H1 (cell line): Measurements from ENCODE around the gene GFOD1. TPM values are rescaled to one million over a fixed set of nuclear protein-coding genes. Genes with fewer than 3 reads are reported as not detected.

Experiments
- CTCF ChIA-PET: fragments of 300-600 bp; sonication (Branson Sonifier 250); formaldehyde crosslinking; loops from one replicate; lab custom pipeline; 2021; ENCODE audit not compliant: partially characterized antibody; lab: Charles Lee
- POLR2A ChIA-PET: fragments of 300-600 bp; sonication (Branson Sonifier 250); formaldehyde crosslinking; loops from one replicate; lab custom pipeline; 2021; ENCODE audit warnings: inconsistent platforms; ENCODE audit not compliant: partially characterized antibody; lab: Charles Lee
- DNase-seq, 2 experiments: peaks; one replicate each; pipeline versions ENCODE4 v3.0.0 to v3.0.0-alpha.2; 2010 to 2022; ENCODE audit warnings: low spot score in 2 of 2, low read depth in 1 of 2, mixed read lengths in 1 of 2
- FAIRE-seq: peaks from 2 replicates; lab custom pipeline; 2011; peaks lifted over from hg19 to GRCh38; lab: Jason Lieb, UNC
- H2AFZ ChIP-seq: 2 replicates; pipeline ENCODE4 v1.8.1; 2012; ENCODE audit warnings: low read length, inconsistent platforms
- H2AK5ac ChIP-seq: 2 replicates; pipeline ENCODE4 v1.6.1; 2013; ENCODE audit warnings: low read depth, low read length
- H2BK120ac ChIP-seq: replicated peaks from 2 replicates; pipeline ENCODE3; 2013; ENCODE audit warnings: low read depth, low read length, inconsistent platforms
- H2BK12ac ChIP-seq: 2 replicates; pipeline ENCODE4 v1.6.1; 2013; ENCODE audit warnings: low read depth, low read length
- H2BK15ac ChIP-seq: 2 replicates; pipeline ENCODE4 v1.6.1; 2013; ENCODE audit warnings: low read length
- H2BK20ac ChIP-seq: 2 replicates; pipeline ENCODE4 v1.6.1; 2013; ENCODE audit warnings: low read length
- H2BK5ac ChIP-seq: 2 replicates; pipeline ENCODE4 v1.6.1; 2013; ENCODE audit warnings: low read depth, low read length
- H3K14ac ChIP-seq: 2 replicates; pipeline ENCODE4 v1.6.1; 2013; ENCODE audit warnings: inconsistent platforms; ENCODE audit not compliant: insufficient read length
- H3K18ac ChIP-seq: 2 replicates; pipeline ENCODE4 v1.6.1; 2013; ENCODE audit warnings: low read length; ENCODE audit errors: extremely low read depth
- H3K23ac ChIP-seq: 2 replicates; pipeline ENCODE4 v1.6.1; 2013; ENCODE audit warnings: inconsistent platforms; ENCODE audit not compliant: insufficient read length
- H3K23me2 ChIP-seq: 2 replicates; pipeline ENCODE4 v1.6.1; 2013; ENCODE audit warnings: low read depth, low read length
- H3K27ac ChIP-seq: 2 replicates; pipeline ENCODE4 v1.6.1; 2011; ENCODE audit warnings: low read depth, low read length, inconsistent platforms
- H3K27me3 ChIP-seq, 4 experiments: replicated peaks in 1 of 4; 1 replicate in 1 of 4; 2 replicates in 3 of 4; pipeline versions ENCODE4 v1.6.1 to v1.8.1; 2011 to 2013; ENCODE audit warnings: low read length in 3 of 4, mild to moderate bottlenecking in 3 of 4, inconsistent platforms in 2 of 4, mixed read lengths in 2 of 4, moderate library complexity in 1 of 4; ENCODE audit not compliant: control insufficient read depth in 3 of 4, insufficient read depth in 3 of 4; ENCODE audit errors: extremely low read depth in 1 of 4
- H3K36me3 ChIP-seq, 4 experiments: 2 replicates each; pipeline versions ENCODE4 v1.6.1 to v1.8.1; 2011 to 2013; ENCODE audit warnings: mild to moderate bottlenecking in 4 of 4, low read length in 3 of 4, moderate library complexity in 2 of 4, control low read depth in 1 of 4, inconsistent platforms in 1 of 4; ENCODE audit not compliant: insufficient read depth in 4 of 4, control insufficient read depth in 2 of 4
- H3K4ac ChIP-seq: replicated peaks from 2 replicates; pipeline ENCODE3; 2013; ENCODE audit warnings: low read length, low read depth, mixed read lengths, inconsistent platforms; ENCODE audit not compliant: insufficient read length
- H3K4me1 ChIP-seq, 4 experiments: replicated peaks in 1 of 4; 1 replicate in 1 of 4; 2 replicates in 3 of 4; pipeline versions ENCODE4 v1.6.1 to v1.8.1; 2011 to 2013; ENCODE audit warnings: low read length in 3 of 4, inconsistent platforms in 2 of 4, mixed read lengths in 1 of 4; ENCODE audit not compliant: insufficient read depth in 4 of 4, control insufficient read depth in 3 of 4
- H3K4me2 ChIP-seq, 2 experiments: 2 replicates each; pipeline versions ENCODE4 v1.6.1 to v1.8.1; 2011 to 2013; ENCODE audit warnings: low read depth in 2 of 2, low read length in 2 of 2, control low read depth in 1 of 2, inconsistent platforms in 1 of 2, mild to moderate bottlenecking in 1 of 2; ENCODE audit not compliant: insufficient read depth in 1 of 2
- H3K4me3 ChIP-seq, 4 experiments: fragments of 200-600, 300-600 bp in 1 of 4; sonication (generic), shearing (Covaris generic), sonication (Bioruptor Twin) in 1 of 4; 2 replicates each; pipeline versions ENCODE4 v1.5.1 to v1.8.1; 2011 to 2016; ENCODE audit warnings: low read length in 4 of 4, low read depth in 3 of 4, control low read depth in 2 of 4, inconsistent platforms in 2 of 4, mild to moderate bottlenecking in 2 of 4, mixed read lengths in 1 of 4, moderate library complexity in 1 of 4; ENCODE audit not compliant: insufficient read depth in 2 of 4; ENCODE audit errors: extremely low read depth in 1 of 4
- H3K56ac ChIP-seq: replicated peaks from 2 replicates; pipeline ENCODE3; 2013; ENCODE audit warnings: low read depth, mild to moderate bottlenecking, mixed read lengths, low read length, inconsistent platforms; ENCODE audit not compliant: insufficient read length
- H3K79me1 ChIP-seq: 2 replicates; pipeline ENCODE4 v1.6.1; 2013; ENCODE audit warnings: low read depth, low read length, control low read depth
- H3K79me2 ChIP-seq, 2 experiments: 2 replicates each; pipeline versions ENCODE4 v1.6.1 to v1.8.1; 2012 to 2013; ENCODE audit warnings: low read length in 2 of 2, mild to moderate bottlenecking in 2 of 2, inconsistent platforms in 1 of 2; ENCODE audit not compliant: insufficient read depth in 2 of 2, control insufficient read depth in 1 of 2
- H3K9ac ChIP-seq, 4 experiments: replicated peaks in 1 of 4; 1 replicate in 1 of 4; 2 replicates in 3 of 4; pipeline versions ENCODE4 v1.6.1 to v1.8.1; 2011 to 2013; ENCODE audit warnings: low read depth in 3 of 4, low read length in 3 of 4, control low read depth in 2 of 4, mild to moderate bottlenecking in 2 of 4, moderate library complexity in 2 of 4, inconsistent platforms in 1 of 4; ENCODE audit errors: extremely low read depth in 1 of 4
- H3K9me3 ChIP-seq, 2 experiments: 2 replicates each; pipeline versions ENCODE4 v1.6.1 to v1.8.1; 2012 to 2013; ENCODE audit warnings: mild to moderate bottlenecking in 2 of 2, moderate library complexity in 2 of 2, control low read depth in 1 of 2, inconsistent platforms in 1 of 2, low read depth in 1 of 2, low read length in 1 of 2, mixed read lengths in 1 of 2; ENCODE audit not compliant: insufficient read depth in 2 of 2
- H4K20me1 ChIP-seq, 2 experiments: replicated peaks in 1 of 2; 2 replicates each; pipeline versions ENCODE3 to v1.8.1; 2011 to 2013; ENCODE audit warnings: inconsistent platforms in 2 of 2, low read length in 2 of 2, mild to moderate bottlenecking in 1 of 2; ENCODE audit not compliant: insufficient read depth in 2 of 2, control insufficient read depth in 1 of 2
- H4K5ac ChIP-seq: 2 replicates; pipeline ENCODE4 v1.6.1; 2013; ENCODE audit warnings: low read length, low read depth, mixed read lengths, inconsistent platforms; ENCODE audit not compliant: insufficient read length
- H4K8ac ChIP-seq: 2 replicates; pipeline ENCODE4 v1.8.0; 2013; ENCODE audit warnings: mild to moderate bottlenecking, moderate library complexity, low read length, inconsistent platforms; ENCODE audit not compliant: insufficient read depth; ENCODE audit errors: extremely low read depth
- H4K91ac ChIP-seq: replicated peaks from 2 replicates; pipeline ENCODE3; 2013; ENCODE audit warnings: low read length, mixed read lengths, inconsistent platforms; ENCODE audit not compliant: insufficient read length
- CTBP2 ChIP-seq: IDR thresholded peaks from 2 replicates; pipeline ENCODE4 v1.7.0; 2011; ENCODE audit warnings: borderline replicate concordance, mild to moderate bottlenecking, moderate library complexity, mixed read lengths, low read length; ENCODE audit not compliant: insufficient read depth, insufficient read length
- WGBS, 2 experiments: shearing (Covaris generic) in 1 of 2; methylation state at CpG; one replicate each; pipeline versions ENCODE4 v1.1.6 to v1.1.7; 2013 to 2015; ENCODE audit warnings: low lambda C conversion rate in 2 of 2, mixed read lengths in 2 of 2, inconsistent platforms in 1 of 2, low coverage in 1 of 2, missing lambda C conversion rate in 1 of 2; ENCODE audit not compliant: insufficient replicate concordance in 2 of 2, insufficient coverage in 1 of 2, insufficient read length in 1 of 2; ENCODE audit errors: extremely low coverage in 1 of 2, missing lambda C conversion rate in 1 of 2; 5-methylcytosine and 5-hydroxymethylcytosine counted together
- polyA plus RNA-seq, 7 experiments: library from polyadenylated mRNA; depleted of rRNA in 3 of 7; stranded (reverse) in 5 of 7; unstranded in 2 of 7; fragments of >200 nt in 5 of 7; fragments of 200-250 nt in 2 of 7; gene quantifications; 1 replicate in 5 of 7; 2 replicates in 1 of 7; 4 replicates in 1 of 7; pipeline versions ENCODE4 v1.2.1 to v1.2.3, GENCODE V29; 2011 to 2013; ENCODE audit warnings: missing spikeins in 2 of 7, mixed read lengths in 2 of 7
- total RNA-seq: library from RNA; stranded (reverse); fragmentation: NEBNext Ultra II Directional; extraction: Animal tissue kit (Norgen Biotek cat#: 25700); gene quantifications from 2 replicates; pipeline ENCODE4 v1.2.1, GENCODE V29; 2021

GFOD1 gene
- total and polyA plus RNA-seq, 2 of the 8 experiments (the other 6 are each of a cell fraction or from before 2014, with no cell fraction given): 2.5 to 8.8 TPM

DNA sequence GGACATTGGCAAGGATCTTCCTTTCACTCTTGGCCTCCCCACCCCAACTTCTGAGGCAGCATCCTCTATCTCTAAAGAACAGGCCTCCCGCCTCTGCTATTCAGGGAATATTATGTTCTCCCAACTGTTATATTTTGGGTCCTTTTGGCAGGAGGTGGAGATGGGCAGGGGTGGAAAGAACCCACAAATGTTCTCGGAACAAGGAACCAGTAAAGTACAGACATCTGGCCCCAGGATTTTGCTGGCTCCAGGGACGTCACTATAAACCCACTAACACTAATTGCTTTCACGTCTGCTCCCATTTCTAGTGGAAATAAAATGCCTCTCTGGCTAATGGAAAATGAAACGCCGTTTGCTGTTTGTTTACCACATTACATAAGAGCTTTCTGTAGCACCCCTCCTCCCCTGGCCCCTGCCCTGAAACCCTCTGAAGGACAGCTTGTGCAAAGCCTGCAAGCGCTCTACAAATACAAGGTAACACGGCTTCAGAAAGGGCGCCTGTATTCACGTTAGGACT is 81.4 kb downstream of the GFOD1 start:
- Histone ChIP-seq H3K79me1 (no peaks in the 10 kb centered on the region), H3K36me3 (no peaks in the 10 kb centered on the region), H3K14ac (no peak overlapping the region), H4K8ac (no peak overlapping the region), H3K4me3 (no peak overlapping the region), H3K4ac (no peak overlapping the region), H2AFZ (no peak overlapping the region), H3K9ac (no peak overlapping the region), H3K9me3 (no peaks in the 10 kb centered on the region), H3K27me3 (no peaks in the 10 kb centered on the region), H3K18ac (no peak overlapping the region), H3K4me2 (no peak overlapping the region), H3K56ac (no peak overlapping the region), H2BK20ac (no peak overlapping the region), H2AK5ac (no peak overlapping the region), H3K23me2 (no peaks in the 10 kb centered on the region; the same call in 1 of the 2 replicates), H2BK5ac (no peak overlapping the region), H2BK12ac (no peak overlapping the region), H3K23ac (no peak overlapping the region), H3K4me1 (peaks cover 0 to 3% (median 0%) of the 10 kb centered on the region in 4 experiments; a peak in 1 of 7 replicates), H4K91ac (no peak overlapping the region), H2BK15ac (no peak overlapping the region), H4K20me1 (no peaks in the 10 kb centered on the region), H4K5ac (no peak overlapping the region), H3K27ac (no peak overlapping the region), H2BK120ac (no peak overlapping the region), H3K79me2 (no peaks in the 10 kb centered on the region)
- no peak for TF ChIP-seq CTBP2
- ChIA-PET CTCF (interaction anchor here (0.7 to 1.4 kb wide), 5 partner anchors 8 to 167 kb away, joined by 3 to 6 read pairs (median 4); no protein-coding TSS in a partner anchor), POLR2A (interaction anchor here (3.0 kb wide), 1 partner anchor 16 kb away, joined by 13 read pairs; no protein-coding TSS in a partner anchor)
- no peak for FAIRE-seq
- WGBS, 2 experiments: 88% methylated on average over 10 of the region's 10 CpGs; no CpG with 5 or more reads in 1 of the 2 experiments
- DNase-seq: no peak
